Ishikawa (cell line): Measurements from ENCODE around the gene MAP3K13.

ENCODE experiments used
- CEBPB ChIP-seq: IDR thresholded peaks from 2 replicates; pipeline ENCODE4 v1.6.1; 2012
- CREB1 ChIP-seq: IDR thresholded peaks from 2 replicates; pipeline ENCODE4 v1.6.1; 2012; ENCODE audit warnings: low read depth
- EGR1 ChIP-seq: IDR thresholded peaks from 2 replicates; pipeline ENCODE4 v1.6.1; 2012
- EP300 ChIP-seq: IDR thresholded peaks from 2 replicates; pipeline ENCODE4 v1.6.1; 2012; ENCODE audit warnings: borderline replicate concordance
- FOXM1 ChIP-seq: IDR thresholded peaks from 2 replicates; pipeline ENCODE4 v1.6.1; 2012; ENCODE audit warnings: low read depth, borderline replicate concordance
- NFIC ChIP-seq: IDR thresholded peaks from 2 replicates; pipeline ENCODE4 v1.6.1; 2012
- RAD21 ChIP-seq: IDR thresholded peaks from 2 replicates; pipeline ENCODE4 v1.6.1; 2012; ENCODE audit warnings: low read depth
- TAF1 ChIP-seq: IDR thresholded peaks from 2 replicates; pipeline ENCODE4 v1.6.1; 2012; ENCODE audit warnings: low read depth, mild to moderate bottlenecking
- TCF12 ChIP-seq: IDR thresholded peaks from 2 replicates; pipeline ENCODE4 v1.6.1; 2012; ENCODE audit warnings: low read depth
- TEAD4 ChIP-seq: IDR thresholded peaks from 2 replicates; pipeline ENCODE4 v1.6.1; 2012
- YY1 ChIP-seq: IDR thresholded peaks from 2 replicates; pipeline ENCODE4 v1.6.1; 2012; ENCODE audit warnings: low read depth
- ZBTB7A ChIP-seq: IDR thresholded peaks from 2 replicates; pipeline ENCODE4 v1.6.1; 2012; ENCODE audit warnings: low read depth
- TF ChIP-seq, protein P1 (sequence below): IDR thresholded peaks from 2 replicates; pipeline ENCODE4 v1.6.1; 2012
- TF ChIP-seq, protein P2 (sequence below): IDR thresholded peaks from 2 replicates; pipeline ENCODE4 v1.6.1; 2012; ENCODE audit warnings: low read depth, mild to moderate bottlenecking

DNA sequence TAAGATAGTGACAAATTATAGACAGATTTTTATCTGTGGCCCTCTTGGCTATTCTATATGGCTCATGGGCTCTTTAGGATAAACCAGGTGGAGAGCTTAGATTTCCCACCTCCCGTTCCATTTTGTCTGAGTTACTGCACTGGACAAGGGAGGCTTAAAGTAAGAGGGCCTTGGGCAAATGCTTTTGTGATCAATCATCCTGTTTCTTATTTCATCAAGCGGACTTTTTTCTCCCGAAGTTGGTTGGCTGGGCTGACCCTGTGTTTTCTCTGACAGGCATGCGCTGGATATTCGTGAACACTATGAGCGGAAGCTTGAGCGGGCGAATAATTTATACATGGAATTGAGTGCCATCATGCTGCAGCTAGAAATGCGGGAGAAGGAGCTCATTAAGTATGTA, 102.5 kb downstream of the MAP3K13 start:
- TF ChIP-seq, protein P1, sequence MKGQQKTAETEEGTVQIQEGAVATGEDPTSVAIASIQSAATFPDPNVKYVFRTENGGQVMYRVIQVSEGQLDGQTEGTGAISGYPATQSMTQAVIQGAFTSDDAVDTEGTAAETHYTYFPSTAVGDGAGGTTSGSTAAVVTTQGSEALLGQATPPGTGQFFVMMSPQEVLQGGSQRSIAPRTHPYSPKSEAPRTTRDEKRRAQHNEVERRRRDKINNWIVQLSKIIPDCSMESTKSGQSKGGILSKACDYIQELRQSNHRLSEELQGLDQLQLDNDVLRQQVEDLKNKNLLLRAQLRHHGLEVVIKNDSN = no peak
- TF ChIP-seq EP300 = no peak
- TF ChIP-seq RAD21 = no peak
- no peak for TF ChIP-seq EGR1
- no peak for TF ChIP-seq CREB1
- no peak for TF ChIP-seq TAF1
- no peak for TF ChIP-seq TCF12
- TF ChIP-seq FOXM1 = no peak
- no peak for TF ChIP-seq TEAD4
- TF ChIP-seq, protein P2, sequence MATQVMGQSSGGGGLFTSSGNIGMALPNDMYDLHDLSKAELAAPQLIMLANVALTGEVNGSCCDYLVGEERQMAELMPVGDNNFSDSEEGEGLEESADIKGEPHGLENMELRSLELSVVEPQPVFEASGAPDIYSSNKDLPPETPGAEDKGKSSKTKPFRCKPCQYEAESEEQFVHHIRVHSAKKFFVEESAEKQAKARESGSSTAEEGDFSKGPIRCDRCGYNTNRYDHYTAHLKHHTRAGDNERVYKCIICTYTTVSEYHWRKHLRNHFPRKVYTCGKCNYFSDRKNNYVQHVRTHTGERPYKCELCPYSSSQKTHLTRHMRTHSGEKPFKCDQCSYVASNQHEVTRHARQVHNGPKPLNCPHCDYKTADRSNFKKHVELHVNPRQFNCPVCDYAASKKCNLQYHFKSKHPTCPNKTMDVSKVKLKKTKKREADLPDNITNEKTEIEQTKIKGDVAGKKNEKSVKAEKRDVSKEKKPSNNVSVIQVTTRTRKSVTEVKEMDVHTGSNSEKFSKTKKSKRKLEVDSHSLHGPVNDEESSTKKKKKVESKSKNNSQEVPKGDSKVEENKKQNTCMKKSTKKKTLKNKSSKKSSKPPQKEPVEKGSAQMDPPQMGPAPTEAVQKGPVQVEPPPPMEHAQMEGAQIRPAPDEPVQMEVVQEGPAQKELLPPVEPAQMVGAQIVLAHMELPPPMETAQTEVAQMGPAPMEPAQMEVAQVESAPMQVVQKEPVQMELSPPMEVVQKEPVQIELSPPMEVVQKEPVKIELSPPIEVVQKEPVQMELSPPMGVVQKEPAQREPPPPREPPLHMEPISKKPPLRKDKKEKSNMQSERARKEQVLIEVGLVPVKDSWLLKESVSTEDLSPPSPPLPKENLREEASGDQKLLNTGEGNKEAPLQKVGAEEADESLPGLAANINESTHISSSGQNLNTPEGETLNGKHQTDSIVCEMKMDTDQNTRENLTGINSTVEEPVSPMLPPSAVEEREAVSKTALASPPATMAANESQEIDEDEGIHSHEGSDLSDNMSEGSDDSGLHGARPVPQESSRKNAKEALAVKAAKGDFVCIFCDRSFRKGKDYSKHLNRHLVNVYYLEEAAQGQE = no peak
- TF ChIP-seq ZBTB7A = no peak
- no peak for TF ChIP-seq NFIC
- TF ChIP-seq YY1 = no peak
- TF ChIP-seq CEBPB = no peak
